ENCODE data around the gene SYP.

- TF ChIP-seq, protein P1, sequence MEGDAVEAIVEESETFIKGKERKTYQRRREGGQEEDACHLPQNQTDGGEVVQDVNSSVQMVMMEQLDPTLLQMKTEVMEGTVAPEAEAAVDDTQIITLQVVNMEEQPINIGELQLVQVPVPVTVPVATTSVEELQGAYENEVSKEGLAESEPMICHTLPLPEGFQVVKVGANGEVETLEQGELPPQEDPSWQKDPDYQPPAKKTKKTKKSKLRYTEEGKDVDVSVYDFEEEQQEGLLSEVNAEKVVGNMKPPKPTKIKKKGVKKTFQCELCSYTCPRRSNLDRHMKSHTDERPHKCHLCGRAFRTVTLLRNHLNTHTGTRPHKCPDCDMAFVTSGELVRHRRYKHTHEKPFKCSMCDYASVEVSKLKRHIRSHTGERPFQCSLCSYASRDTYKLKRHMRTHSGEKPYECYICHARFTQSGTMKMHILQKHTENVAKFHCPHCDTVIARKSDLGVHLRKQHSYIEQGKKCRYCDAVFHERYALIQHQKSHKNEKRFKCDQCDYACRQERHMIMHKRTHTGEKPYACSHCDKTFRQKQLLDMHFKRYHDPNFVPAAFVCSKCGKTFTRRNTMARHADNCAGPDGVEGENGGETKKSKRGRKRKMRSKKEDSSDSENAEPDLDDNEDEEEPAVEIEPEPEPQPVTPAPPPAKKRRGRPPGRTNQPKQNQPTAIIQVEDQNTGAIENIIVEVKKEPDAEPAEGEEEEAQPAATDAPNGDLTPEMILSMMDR (IDR thresholded peaks at IDR 0.05), result no peak
- TF ChIP-seq EP300 (IDR thresholded peaks at IDR 0.05), result no peak
- TF ChIP-seq POLR2A (IDR thresholded peaks at IDR 0.05), result no peak
- TF ChIP-seq POLR2AphosphoS5 (IDR thresholded peaks at IDR 0.05), result no peak
Measured at GRCh38 chrX:49178537-49178936, 21.5 kb downstream of the SYP start.
